ENCODE results near the gene HDAC9.
"Not testable (repeated sequence)": the region's sequence is repeated elsewhere in the genome, so short reads cannot be mapped to it uniquely, and the experiment has no call there.

HDAC9 gene

DNA sequence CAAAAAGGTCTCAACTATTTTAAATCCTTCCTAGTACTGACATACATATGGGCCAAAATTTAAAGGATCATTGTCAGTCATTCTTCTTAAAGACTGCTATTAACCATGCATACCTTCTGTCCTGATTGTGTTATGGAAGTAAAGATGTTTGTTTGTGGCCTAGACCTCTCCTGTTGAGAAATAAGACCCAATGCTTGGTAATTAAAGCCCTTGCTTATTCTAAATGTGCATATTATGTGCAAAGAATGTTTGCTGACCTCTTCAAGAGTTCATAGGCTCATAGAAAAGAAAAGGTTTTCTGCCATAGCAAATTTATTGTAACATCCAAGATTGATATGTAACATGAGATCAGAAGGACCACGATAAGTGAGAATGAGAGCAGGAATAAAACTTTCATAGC, 476.3 kb downstream of the HDAC9 start:
- no peak for DNase-seq (ENCODE audit: low read depth)

DNA sequence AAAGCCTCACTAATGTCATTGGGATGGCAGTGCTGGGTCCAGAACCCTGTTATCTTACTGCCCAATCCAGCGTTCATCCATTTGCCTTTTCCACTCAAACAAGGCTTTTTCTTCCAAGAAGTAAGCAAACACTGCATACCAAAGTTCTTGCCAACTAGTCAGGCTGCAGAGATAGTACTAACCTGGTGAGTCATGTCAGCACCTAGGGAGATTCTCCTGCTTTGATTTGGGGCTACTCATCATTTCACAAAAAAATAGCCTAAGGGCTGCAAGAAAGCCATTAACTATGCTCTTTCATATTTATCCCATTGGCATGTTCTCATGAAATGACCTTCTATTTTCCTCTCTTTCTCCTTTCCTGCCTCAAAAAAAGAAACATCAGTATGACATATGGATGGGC, 479.3 kb downstream of the HDAC9 start:
- DNase-seq (ENCODE audit: low read depth) = no peak

DNA sequence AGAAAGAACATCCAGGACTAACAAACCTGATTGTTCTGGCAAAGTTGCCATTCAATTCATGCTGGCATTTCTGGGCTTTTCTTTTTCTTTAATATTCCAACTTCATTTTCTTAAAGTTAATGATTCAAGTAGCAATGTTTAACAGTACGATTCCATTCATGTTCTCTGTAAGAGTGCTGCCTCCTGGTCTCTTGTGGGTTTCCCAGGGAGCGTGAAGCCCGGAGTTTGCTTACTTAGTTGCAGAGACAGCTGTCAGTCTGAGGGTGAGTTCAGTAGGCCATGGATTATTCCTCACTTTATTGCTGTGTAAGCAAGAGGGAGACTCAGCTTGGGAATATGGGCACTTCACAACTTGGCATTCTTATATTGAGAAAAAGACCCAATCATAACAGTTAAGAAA, 479.7 kb downstream of the HDAC9 start:
- no peak for DNase-seq (ENCODE audit: low read depth)

DNA sequence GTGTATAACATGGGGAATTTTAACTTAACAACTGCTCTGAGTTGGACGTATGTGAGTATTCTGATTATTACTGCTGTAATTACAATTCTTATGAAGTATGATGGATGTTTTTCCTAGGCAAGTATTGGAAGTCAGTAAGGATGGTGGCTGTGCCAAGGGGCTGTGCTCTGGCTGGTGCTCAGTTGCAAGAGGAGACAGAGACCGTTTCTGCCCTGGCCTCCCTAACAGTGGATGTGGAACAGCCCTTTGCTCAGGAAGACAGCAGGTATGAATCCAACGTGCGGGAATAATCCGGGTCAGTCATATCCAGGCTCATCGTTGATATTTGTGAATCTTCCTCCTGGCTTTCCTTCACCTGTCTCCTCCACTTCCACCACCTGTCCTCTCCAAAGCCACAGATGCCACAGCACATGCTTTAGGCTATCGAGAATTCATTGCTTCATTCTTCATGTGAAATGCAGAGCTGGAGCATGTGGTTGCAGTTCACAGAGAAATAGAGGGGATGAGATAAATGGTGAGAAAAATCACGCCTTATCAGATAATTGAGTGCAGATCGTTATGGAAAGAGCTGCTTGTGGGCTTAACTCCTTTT, 480.2 kb downstream of the HDAC9 start:
- no peak for DNase-seq (ENCODE audit: low read depth)

DNA sequence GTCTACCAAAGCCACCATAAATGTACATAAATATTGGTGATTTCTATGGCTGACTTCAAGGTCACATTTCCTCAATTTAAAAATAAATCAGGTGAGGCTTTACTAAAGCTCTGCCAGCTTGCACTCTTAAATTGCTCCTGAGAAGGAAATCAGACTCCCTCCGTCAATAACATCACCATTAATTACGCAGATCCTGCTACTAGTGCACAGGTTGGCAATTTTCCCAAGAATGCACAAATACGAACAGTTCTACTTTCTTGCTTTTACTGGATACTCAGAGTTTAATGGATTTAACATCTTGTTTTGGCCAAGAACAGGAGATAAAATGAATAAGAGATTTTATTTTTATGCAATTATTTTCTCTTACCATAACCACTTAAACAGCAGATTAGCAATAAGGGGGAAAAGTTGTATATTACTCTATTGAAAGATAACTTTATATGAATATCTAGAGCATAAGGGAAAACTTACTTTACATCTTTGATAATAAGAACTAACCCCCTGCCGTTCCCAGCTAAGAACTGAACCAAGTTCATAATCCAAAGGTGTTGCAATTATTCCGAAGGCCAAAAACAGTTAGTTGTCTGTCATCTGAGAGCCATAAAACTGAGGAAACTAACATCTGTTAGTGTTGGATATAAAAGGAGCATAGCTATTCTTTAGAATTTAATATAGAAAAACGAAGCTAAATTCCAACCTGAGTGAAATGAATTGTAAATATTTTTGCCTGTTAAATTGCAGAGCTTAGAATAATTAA, 481.3 kb downstream of the HDAC9 start:
- DNase-seq (ENCODE audit: low read depth) = no peak

DNA sequence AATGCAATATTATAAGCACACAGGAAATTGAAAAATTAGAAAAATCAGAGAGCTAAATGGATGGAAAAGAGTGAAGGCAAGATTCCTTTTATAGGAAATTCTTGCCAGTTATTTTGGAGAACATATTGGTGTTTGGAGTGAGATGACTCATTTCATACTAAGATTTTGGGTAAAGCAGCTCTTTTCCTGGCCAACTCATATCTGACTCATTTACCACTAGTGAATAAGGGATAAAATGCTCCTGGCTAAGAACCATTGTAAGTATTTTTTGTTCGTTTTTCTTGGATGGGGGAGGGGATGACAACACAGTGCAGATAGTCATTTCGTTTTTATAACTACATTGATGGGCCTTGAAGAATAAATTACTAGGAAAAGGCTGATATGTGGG, 482.6 kb downstream of the HDAC9 start:
- DNase-seq (ENCODE audit: low read depth) = no peak

DNA sequence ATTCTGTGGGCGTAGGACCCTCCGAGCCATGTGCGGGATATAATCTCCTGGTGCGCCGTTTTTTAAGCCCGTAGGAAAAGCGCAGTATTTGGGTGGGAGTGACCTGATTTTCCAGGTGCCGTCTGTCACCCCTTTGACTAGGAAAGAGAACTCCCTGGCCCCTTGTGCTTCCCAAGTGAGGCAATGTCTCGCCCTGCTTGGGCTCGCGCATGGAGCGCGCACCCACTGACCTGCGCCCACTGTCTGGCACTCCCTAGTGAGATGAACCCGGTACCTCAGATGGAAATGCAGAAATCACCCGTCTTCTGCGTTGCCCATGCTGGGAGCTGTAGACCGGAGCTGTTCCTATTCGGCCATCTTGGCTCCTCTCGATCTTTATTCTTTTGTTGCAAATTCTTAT, 495.2 kb downstream of the HDAC9 start:
- DNase-seq (ENCODE audit: low read depth) = not testable (repeated sequence)

DNA sequence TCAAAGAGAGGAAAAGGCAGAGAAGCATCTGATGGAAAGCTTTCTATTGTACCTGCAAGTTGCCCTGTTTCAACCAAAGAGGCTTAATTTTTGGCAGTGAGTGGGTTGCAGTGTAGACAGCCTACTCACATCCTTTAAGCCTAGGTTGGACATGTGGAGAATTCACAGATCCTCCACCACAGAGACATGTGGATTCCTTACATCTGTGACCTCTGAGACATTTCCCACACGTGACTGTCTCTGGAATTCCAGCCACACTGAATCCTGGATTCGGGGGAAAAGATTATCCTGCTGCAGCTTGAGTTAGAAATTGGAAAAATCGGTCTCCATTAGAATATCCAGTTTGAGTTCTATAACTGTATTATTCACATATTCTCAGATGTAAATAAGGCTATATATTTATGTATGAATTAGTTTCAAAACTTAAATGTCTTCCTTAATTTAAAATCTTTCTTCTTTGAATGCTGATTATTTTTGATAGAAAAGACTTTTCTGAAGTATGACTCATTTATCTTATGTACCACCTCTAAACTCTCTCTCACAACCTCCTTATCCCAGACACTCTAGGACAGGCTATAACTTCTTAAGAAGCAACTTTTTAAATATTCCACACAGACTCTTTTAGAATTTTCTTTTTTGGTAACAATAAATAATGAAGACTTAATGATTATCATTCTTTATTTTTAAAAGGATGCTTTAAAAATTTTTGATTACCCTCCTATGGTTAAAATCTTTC, 498.6 kb downstream of the HDAC9 start:
- DNase-seq (ENCODE audit: low read depth) = no peak

DNA sequence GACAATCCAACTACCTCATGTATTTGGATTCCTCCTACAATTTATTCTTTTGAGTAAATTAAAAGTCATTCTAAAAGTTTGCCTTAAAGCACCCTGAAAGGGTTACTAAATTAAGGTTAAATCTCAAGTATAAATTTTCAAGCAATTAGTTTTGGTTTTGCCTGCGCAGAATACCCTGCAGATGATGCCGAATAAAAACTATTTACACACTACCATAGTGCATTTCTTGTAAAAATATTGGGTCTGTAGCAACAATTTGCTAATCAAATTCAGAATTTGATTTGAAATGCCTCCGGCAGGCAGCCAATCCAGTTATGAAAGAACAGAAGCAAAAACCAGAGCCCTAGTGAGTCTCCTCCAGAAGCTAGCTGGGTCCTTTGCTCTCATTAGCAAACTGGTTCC, 499.7 kb downstream of the HDAC9 start:
- DNase-seq (ENCODE audit: low read depth) = no peak

DNA sequence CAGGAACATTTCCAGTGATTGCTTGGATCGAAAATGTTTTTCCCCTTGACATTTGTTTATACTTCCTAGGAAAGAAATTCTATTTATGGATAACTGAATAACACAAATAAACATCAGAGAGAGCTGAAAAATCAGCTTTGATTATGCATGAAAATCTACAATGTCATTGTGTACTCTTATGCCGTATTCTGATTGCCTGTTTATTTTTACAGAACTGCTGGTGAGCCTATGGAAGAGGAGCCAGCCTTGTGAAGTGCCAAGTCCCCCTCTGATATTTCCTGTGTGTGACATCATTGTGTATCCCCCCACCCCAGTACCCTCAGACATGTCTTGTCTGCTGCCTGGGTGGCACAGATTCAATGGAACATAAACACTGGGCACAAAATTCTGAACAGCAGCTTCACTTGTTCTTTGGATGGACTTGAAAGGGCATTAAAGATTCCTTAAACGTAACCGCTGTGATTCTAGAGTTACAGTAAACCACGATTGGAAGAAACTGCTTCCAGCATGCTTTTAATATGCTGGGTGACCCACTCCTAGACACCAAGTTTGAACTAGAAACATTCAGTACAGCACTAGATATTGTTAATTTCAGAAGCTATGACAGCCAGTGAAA, 500.4 kb downstream of the HDAC9 start:
- no peak for DNase-seq (ENCODE audit: low read depth)

DNA sequence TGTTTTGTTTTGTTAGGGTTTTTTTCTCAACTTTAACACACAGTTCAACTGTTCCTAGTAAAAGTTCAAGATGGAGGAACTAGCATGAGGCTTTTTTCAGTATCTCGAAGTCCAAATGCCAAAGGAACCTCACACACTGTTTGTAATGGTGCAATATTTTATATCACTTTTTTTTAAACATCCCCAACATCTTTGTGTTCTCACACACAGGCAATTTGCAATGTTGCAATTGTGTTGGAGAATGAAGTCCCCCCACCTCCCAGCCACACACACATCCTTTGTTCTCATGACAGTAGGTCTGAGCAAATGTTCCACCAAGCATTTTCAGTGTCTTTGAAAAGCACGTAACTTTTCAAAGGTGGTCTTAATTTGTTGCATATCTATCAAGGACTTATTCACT, 501.0 kb downstream of the HDAC9 start:
- no peak for DNase-seq (ENCODE audit: low read depth)

DNA sequence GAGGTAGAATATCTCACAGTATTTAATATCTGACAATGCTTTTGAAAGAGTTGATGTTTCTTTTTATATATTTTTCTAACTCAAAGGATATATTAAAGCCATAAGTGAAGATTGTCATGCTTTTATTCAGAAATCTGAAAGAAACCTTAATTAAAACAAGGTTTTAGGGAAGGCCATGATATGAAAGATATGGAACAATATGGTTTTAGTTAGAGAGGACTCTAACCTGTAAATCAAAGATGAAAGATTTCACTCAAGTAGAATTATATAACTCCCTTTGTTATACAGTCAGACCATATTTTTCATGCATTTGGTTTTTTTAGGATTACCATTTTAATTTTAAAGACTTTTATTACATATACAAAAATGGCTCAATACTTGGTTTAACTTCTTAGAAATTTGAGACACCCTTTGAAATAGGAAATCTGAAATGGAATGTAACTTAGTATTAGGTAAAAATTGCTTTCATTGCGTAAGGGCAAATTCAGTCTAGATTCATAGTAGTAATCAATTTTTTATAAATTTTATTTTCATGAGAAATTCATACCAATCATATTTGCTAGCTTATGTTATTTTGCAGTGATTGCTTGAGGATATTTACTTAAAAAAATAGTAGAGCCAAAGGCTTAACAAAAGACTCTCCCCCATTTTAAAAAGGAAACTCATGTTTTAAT, 502.1 kb downstream of the HDAC9 start:
- no peak for DNase-seq (ENCODE audit: low read depth)

DNA sequence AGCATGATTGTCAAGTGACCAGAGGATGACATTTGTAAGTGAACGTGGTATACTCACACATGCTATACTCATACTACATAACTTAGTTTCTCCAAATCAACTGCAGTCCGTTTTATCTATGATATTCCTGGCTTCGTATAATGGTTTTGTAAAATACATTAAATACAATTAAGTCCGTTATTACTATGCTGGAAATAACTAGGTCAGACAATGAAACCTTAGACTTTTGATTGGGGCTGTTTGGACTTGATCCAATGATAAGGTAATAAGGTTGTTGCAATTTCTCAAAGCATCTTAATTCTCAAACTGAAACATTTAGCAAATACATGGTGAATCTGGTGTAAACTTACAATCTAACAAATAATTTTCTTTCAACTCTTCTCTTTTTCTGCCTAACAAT, 504.9 kb downstream of the HDAC9 start:
- no peak for DNase-seq (ENCODE audit: low read depth)

DNA sequence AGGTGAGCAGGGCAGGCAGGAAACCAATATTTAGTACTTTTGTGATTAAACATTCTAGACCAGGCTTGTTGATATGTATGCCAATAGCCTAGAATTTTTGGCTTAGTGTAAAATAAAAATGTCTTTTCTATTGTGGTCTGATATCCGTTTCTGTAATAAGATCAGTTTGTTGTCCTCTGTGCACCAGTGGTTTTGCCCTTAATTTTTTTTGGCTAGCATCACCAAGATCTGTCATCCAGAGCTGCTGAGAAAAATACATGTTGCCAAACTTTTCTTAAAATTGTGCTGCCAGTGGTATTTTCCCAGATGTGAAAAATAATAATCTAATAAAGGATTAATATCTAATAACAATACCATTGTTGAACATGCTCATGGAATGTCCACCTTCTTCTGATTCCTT, 506.3 kb downstream of the HDAC9 start:
- no peak for DNase-seq (ENCODE audit: low read depth)

DNA sequence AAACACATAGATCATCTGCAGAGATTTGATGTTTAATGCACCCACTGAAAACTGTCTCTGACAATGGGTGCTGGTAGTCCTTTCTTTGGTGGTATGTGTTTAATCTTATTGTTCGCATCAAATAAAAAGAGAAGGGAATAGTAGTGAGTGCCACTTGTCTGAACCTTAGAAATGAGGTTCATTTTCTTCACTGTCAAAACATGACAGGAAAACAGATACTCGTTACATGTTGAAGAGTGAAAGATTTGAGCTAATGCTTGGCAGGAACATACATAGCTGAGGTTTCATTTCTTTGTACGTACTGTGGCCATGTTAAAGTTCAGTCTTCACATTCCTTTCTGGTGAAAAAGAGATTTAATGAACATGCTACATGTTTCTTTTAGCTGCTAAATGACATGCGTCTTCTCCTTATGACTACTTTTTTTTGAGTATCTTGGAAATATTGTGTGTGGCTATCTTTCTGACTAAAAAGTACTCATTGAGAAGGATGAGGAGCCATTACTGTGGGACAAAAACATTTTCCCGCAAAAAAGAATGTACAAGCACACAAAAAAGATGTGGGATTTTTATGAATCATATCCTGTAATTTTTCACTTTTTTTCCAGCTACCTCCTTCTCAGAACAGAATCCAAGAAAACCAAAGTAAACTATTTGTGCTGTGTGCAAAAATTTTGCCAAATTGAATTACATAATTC, 513.8 kb downstream of the HDAC9 start:
- no peak for DNase-seq (ENCODE audit: low read depth)

DNA sequence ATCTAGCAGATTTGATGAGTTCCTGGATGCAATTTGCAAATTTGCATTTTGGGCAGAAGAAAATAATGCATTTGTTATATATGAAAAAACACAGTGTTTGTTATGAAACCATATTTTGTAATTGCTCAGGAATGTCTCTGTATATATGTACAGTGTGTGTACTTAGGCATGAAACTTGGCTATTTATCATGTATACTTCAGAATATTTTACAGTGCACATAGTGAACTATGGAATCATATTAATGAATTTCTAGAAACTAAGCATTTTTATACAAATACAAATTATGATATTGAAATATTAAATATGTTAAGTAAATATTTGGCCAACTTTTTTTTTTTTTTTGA, 514.4 kb downstream of the HDAC9 start:
- no peak for DNase-seq (ENCODE audit: low read depth)

DNA sequence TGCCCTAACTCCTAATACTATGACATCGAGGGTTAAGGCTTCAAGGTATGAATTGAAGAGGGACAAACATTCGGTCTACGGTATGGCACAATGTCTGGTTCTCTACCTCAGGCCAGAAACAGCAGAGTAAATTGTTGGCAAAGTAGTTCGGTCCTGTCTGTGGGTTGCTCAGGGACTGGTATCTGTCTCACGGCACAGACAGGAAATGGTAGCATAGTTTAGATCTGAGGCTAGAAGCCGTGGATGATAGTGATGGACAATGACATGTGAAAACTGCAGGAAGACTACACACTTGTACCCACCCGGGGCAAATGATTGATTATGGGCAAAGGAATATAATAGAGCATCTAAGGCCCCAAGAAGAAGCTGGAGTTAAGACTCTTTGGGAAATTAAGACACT, 515.7 kb downstream of the HDAC9 start:
- no peak for DNase-seq (ENCODE audit: low read depth)

DNA sequence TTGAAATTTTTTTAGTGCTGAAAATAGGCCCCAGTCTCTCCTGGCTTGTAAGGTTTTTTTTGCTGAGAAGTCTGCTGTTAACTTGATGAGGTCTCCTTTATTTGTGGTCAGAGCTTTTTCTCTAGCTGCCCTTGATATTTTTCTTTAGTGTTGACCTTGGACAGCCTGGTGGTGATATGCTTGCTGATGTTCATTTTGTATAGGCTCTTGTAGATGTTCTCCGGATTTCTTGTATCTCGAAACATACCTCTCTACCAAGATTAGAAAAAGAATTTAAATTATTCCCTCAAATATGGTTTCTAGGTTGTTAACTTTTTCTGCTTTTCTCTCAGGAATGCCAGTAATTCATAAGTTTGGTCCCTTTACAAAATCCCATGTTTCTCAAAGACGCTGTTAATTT, 519.5 kb downstream of the HDAC9 start:
- no peak for DNase-seq (ENCODE audit: low read depth)

DNA sequence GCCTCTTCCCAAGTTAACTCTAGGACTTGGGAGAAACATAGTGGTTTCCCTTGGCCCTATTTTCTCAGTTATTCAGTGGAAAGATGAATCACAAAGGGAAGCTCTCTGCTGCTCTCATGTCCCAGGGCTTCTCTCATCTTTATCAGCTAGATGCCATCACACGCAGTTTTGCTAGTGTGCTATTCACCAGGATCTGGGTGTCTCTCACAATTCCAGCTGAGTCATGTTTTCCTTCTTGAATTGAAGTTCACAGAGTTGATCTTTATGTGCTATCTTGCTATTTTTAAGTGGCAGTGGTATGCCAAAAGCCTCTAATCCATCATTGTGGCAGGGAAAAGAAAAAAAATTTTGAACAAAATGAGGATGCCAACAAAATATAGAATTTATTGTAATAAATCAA, 520.6 kb downstream of the HDAC9 start:
- DNase-seq (ENCODE audit: low read depth) = no peak

DNA sequence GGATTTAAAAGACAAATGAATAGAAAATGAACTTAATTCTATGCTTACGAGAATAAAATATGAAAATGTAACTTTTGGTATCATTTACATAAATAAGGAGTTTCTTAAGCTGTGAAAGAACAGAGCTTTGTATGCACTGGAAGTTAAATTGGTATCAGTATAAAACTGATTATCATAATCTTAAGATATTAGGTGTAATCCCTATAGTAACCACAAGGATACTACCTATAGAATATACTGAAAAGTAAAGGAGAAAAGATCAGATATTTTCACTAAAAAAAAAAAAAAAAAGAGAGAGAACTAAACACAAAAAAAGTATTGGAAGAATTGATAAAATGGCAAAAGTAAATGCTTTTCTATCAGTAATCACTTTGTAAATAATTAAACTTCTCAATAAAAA, 521.8 kb downstream of the HDAC9 start:
- DNase-seq (ENCODE audit: low read depth) = no peak

DNA sequence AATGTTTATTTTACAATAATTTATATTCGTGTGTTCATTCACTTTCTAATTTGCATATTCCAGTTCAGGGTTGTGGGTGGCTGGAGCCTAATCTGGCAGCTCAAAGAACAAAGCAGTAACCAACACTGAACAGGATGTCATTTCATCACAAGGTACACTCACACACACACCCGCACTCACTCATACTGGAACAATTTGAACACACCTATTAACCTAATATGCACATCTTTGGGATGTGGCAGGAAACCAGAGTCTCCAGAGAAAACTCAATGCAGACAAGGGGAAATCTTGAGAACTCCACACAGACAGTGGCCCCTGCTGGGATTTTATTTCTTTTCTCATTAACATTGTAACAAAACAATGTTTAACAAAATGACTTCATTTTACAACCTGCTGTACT, 524.5 kb downstream of the HDAC9 start:
- DNase-seq (ENCODE audit: low read depth) = no peak

DNA sequence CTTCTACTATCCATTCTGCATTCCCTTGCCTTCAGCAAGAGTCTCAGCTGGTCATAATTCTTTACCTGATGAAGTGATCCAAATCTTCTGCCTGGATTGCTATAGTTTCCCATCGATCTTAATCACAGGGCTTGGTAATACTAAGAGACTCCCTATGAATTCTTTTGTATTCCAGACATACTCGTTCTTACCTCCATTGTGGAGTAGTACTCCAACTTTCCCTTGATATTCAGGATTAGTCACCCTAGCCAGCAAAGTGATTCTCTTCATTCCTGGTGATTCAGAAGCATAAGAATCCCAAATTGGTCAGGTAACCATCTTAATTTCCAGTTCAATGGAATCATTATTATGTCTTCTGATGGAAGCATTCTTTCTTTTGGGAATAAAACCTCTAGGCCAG, 525.2 kb downstream of the HDAC9 start:
- no peak for DNase-seq (ENCODE audit: low read depth)

Measured in activated T-helper 9 cell treated with anti-CD3 and anti-CD28 coated beads, Interleukin-2, amount 50 U/mL, for 16 hours (primary cell).